Fibroblast of skin of left biceps (primary cell): ENCODE measurements around the gene SLC35F2.
"Not testable (repeated sequence)": the region's sequence is repeated elsewhere in the genome, so short reads cannot be mapped to it uniquely, and the experiment has no call there.

Source experiments
- DNase-seq, 2 experiments: peaks; one replicate each; pipeline ENCODE4 v3.0.0-alpha.2; 2013; ENCODE audit warnings: low read depth in 2 of 2

SLC35F2 gene

GRCh38 chr11:107858217-107859070, at the start of gene SLC35F2:
TSS of gene SLC35F2 (minus strand) at chr11:107858787. CDS start at chr11:107858767, 20 bp downstream.
- peak in 1 of 2 experiments; percentile 26 for DNase-seq

- no peak for DNase-seq
Observed at GRCh38 chr11:107908211-107908610, 49.6 kb upstream of the SLC35F2 start.

DNA sequence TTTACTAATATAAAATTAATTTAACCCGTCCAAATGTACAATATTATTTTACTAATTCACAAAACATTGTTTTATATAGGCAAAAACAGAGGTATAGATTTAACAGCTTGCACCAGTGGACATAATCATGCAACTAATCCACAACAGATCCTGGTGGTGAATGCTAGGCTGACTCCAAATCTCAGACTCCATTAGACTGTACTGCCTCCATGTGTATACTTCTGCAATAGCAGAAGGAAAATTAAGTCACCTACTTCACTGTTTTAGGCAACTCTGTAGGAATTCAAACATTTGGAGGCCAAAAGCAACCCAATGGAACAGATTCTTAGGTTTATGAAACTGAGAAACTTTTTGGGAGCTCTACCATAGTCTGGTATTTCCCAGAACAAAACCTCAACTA, 39.7 kb upstream of the SLC35F2 start:
- peak; percentile 12 to 15 for DNase-seq

DNA sequence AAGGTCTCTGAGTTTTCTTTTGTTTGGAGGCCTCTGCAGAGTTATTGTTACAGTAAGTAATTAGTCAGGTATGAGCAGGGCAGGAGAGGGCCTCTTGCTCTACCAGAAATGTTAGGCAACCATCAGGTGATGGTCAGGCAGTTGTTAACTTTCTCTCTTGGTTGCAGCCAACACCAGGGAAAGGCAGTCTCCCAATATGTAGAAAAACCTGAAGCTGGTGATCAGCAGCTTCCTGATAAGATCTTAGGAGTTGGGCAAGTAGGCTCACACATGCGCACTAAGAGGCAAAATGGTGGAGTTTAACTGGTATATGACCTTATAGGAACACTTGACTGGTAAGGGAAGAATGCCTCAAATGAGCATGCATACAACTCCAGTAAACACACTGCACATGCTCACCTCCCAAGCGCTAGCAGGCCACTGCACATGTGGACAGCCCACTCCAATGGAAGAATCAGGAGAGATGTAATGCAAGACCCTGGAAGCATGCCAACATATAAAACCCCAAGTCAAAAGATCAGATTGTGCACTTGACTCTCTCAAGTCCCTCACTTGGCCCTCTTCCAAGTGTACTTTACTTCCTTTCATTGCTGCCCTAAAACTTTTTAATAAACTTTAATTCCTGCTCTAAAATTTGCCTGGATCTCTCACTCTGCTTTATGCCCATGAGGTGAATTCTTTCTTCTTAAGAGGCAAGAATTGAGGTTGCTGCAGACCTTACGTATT, 23.7 kb upstream of the SLC35F2 start:
- DNase-seq: no peak

DNA sequence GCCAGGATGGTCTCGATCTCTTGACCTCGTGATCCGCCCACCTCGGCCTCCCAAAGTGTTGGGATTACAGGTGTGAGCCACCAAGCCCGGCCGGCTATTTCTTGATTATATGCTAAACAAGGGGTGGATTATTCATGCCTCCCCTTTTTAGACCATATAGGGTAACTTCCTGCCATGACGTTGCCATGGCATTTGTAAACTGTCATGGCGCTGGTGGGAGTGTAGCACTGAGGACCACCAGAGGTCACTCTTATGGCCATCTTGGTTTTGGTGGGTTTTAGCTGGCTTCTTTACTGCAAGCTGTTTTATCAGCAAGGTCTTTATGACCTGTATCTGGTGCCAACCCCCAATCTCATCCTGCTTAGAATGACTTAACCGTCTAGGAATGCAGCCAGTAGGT, 22.9 kb upstream of the SLC35F2 start:
- DNase-seq: not testable (repeated sequence)

- DNase-seq: no peak
Observed at GRCh38 chr11:107876141-107876540, 17.6 kb upstream of the SLC35F2 start.

- DNase-seq: no peak
Observed at GRCh38 chr11:107864591-107864990, 6.0 kb upstream of the SLC35F2 start.

- no peak for DNase-seq
Observed at GRCh38 chr11:107860688-107861087, 2.1 kb upstream of the SLC35F2 start.

DNA sequence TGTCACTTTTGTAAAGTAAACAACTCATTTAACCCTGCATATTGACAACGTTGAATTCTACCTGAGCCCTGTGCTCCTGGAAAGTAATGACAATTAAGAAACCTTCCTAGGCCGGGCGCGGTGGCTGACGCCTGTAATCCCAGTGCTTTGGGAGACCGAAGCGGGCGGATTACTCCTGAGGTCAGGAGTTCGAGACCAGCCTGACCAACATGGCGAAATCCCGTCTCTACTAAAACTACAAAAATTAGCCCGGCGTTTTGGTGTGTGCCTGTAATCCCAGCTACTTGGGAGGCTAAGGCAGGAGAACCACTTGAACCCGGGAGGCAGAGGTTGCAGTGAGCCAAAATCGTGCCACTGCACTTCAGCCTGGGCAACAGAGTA, 1.6 kb upstream of the SLC35F2 start:
- not testable (repeated sequence) for DNase-seq

DNA sequence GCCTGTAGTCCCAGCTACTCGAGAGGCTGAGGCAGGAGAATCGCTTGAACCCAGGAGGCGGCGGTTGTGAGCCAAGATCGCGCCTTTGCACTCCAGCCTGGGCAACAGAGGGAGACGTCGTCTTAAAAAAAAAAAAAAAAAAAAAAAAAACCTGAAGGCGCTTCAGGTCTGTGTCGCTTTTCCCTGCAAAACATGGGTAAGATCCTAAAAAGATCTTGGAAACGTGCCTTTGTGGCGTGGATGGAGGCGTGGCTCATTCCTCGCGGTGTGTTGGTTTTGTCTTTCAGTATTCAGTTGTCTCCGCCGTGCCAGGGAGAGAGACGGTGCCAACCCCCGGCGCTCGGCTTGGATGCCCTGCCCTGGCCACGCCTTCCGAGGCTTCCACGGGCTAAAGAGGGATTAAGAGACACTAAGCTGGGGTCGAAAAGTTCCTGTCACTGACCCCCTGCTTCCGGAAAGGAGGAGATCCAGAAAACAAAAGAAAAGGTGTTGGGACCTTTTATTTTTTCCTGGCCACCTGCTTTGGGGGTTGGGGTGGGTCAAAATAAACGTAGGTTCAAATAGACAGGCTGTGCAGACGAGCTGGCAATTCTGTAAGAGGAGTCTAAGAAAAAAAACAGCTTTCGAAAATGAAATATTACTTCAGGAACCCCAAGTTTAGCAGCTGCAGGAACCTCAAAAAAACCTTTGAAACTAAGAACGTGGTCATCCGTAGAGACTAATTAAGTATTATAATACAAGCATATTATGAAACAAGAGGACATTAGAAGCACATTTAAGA, 1.1 kb upstream of the SLC35F2 start:
- no peak for DNase-seq

- no peak for DNase-seq
Observed at GRCh38 chr11:107857550-107858216, 904 bp downstream of the SLC35F2 start.

- DNase-seq: no peak
Observed at GRCh38 chr11:107856981-107857517, 1.5 kb downstream of the SLC35F2 start.

- DNase-seq: no peak
Observed at GRCh38 chr11:107856180-107856980, 2.2 kb downstream of the SLC35F2 start.

GRCh38 chr11:107853070-107853469, 5.5 kb downstream of the SLC35F2 start:
- no peak for DNase-seq

DNA sequence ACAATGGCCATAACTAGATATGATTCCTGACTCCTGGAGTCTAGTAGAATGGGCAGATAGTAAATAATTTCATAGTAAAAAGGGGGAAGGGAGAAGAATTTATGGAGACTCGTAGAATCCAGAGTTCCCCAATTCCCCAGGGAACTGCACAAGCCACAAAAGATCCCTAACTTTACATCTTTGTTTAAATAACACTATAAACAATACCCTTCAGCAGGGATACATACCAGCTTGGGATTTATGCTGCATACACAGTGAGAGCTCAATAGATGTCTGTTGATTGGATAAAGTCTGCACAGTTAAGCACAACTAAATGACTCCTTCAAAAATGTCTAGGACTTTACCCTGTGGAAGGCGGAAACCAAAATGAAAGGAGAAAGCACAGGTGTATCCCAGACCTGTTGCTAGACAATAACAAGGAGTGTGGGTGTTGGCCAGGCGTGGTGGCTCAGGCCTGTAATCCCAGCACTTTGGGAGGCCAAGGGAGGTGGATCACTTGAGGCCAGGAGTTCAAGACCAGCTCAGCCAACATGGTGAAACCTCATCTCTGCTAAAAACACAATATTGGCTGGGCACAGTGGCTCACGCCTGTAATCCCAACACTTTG, 6.8 kb downstream of the SLC35F2 start:
- no peak for DNase-seq

- no peak for DNase-seq
Observed at GRCh38 chr11:107849790-107850189, 8.8 kb downstream of the SLC35F2 start.

- no peak for DNase-seq
Observed at GRCh38 chr11:107848345-107848744, 10.2 kb downstream of the SLC35F2 start.

DNA sequence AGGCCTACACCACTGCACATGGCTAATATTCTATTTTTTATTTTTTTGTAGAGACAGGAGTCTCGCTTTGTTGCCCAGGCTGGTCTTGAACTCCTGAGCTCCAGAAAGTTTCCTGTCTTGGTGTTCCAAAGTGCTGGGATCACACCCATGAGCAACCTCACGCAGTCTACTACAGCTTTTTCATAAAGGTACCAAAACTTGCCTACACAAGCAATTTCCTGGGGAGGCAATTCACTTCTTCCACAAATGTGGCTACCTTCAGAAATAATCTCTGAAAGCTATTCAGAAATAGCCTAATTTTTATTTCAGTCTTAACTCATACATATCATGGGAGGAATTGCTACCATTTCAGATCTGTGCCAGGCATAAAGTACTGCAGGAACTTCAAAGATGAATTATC, 11.4 kb downstream of the SLC35F2 start:
- no peak for DNase-seq

DNA sequence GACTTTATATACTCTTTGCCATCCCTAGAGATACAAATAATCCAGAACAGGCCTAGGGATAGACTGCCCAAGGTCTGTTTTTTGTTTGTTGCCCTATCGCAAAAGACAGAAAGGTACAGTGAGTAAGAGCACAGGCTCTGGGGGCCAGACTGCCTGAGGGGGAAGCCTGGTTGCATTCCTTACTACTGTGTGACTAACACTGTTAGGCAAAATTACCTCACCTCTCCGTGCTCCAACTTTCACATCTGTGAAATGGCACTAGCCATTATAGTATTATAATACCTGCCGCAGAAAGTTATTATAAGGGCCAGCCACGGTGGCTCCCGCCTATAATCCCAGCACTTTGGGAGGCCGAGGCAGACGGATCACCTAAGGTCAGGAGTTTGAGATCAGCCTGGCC, 14.5 kb downstream of the SLC35F2 start:
- DNase-seq: no peak
